HepG2 (cell line): ENCODE data around the gene DSG2. TPM values are rescaled to one million over a fixed set of nuclear protein-coding genes. Genes with fewer than 3 reads are reported as not detected.

Experiments used
- ATAC-seq: fragments of 200-7000 bp; cut with Tn5 transposase; 3 replicates; pipeline ENCODE4 v1.9.1; 2020; ENCODE audit warnings: mild to moderate bottlenecking, moderate library complexity
- BruUV-seq: library from RNA; stranded (reverse); fragments of 400-500 nt; replicated peaks from 2 replicates; lab custom pipeline; 2021; lab: Mats Ljungman, UMichigan
- CTCF ChIA-PET: fragments of 300-600 bp; formaldehyde crosslinking; extraction: SDS; loops from one replicate; lab custom pipeline; 2021; ENCODE audit warnings: low total read pairs, inconsistent platforms, low intra/inter-chr PET ratio; lab: Yijun Ruan, JAX
- POLR2A ChIA-PET: fragments of 350-600 bp; sonication (Branson Sonifier 250); formaldehyde crosslinking; loops from one replicate; lab custom pipeline; 2020; ENCODE audit warnings: antibody characterized with exemption, inconsistent platforms; lab: Yijun Ruan, JAX
- DNase-seq: peaks from one replicate; pipeline ENCODE4 v3.0.0-alpha.2; 2015; ENCODE audit warnings: low spot score
- FAIRE-seq: peaks from 3 replicates; lab custom pipeline; 2011; peaks lifted over from hg19 to GRCh38; lab: Jason Lieb, UNC
- H2AFZ ChIP-seq: one replicate; pipeline ENCODE4 v1.6.1; 2011; ENCODE audit warnings: low read length, inconsistent platforms
- H3K27ac ChIP-seq: fragments of 300-600 bp; 3 replicates; pipeline ENCODE4 v1.8.0; 2011; ENCODE audit warnings: mixed run types, mild to moderate bottlenecking, mixed read lengths, low read length, inconsistent platforms; ENCODE audit not compliant: insufficient read depth; ENCODE audit errors: extremely low read length
- H3K27me3 ChIP-seq, 2 experiments: fragments of 200-600 bp in 1 of 2; 2 replicates in 1 of 2; 3 replicates in 1 of 2; pipeline versions ENCODE4 v1.6.0 to v1.8.0; 2011; ENCODE audit warnings: low read length in 2 of 2, mild to moderate bottlenecking in 2 of 2, moderate library complexity in 2 of 2, inconsistent platforms in 1 of 2; ENCODE audit not compliant: insufficient read depth in 2 of 2, control insufficient read depth in 1 of 2
- H3K36me3 ChIP-seq, 2 experiments: fragments of 200-600 bp in 1 of 2; replicated peaks in 1 of 2; 2 replicates in 1 of 2; 3 replicates in 1 of 2; pipeline versions ENCODE4 v1.5.1 to v1.8.0; 2011; ENCODE audit warnings: low read length in 2 of 2, inconsistent platforms in 1 of 2; ENCODE audit not compliant: insufficient read depth in 2 of 2, control insufficient read depth in 1 of 2
- H3K4me1 ChIP-seq: 2 replicates; pipeline ENCODE4 v1.5.1; 2012; ENCODE audit warnings: low read length, inconsistent platforms; ENCODE audit not compliant: insufficient read depth
- H3K4me2 ChIP-seq: 2 replicates; pipeline ENCODE4 v1.6.0; 2011; ENCODE audit warnings: low read depth, low read length, inconsistent platforms
- H3K4me3 ChIP-seq, 3 experiments: fragments of 200-600 bp in 1 of 3; sonication (generic), shearing (Covaris generic) in 1 of 3; replicated peaks in 1 of 3; 2 replicates each; pipeline ENCODE4 v1.5.1; 2011 to 2016; ENCODE audit warnings: low read length in 3 of 3, inconsistent platforms in 2 of 3, low read depth in 2 of 3, mild to moderate bottlenecking in 2 of 3, control low read depth in 1 of 3, mixed read lengths in 1 of 3; ENCODE audit not compliant: insufficient read depth in 1 of 3
- H3K79me2 ChIP-seq: one replicate; pipeline ENCODE4 v1.6.1; 2011; ENCODE audit warnings: low read length, inconsistent platforms; ENCODE audit not compliant: insufficient read depth
- H3K9ac ChIP-seq: 2 replicates; pipeline ENCODE4 v1.6.0; 2011; ENCODE audit warnings: mild to moderate bottlenecking, low read depth, low read length, inconsistent platforms; ENCODE audit not compliant: insufficient read depth
- H3K9me3 ChIP-seq: 2 replicates; pipeline ENCODE4 v1.5.1; 2012; ENCODE audit warnings: mild to moderate bottlenecking, low read length
- H4K20me1 ChIP-seq: 2 replicates; pipeline ENCODE4 v1.6.0; 2011; ENCODE audit warnings: inconsistent platforms, mild to moderate bottlenecking, low read length, moderate library complexity; ENCODE audit not compliant: insufficient read depth
- DBP ChIP-seq: sonication (generic); formaldehyde crosslinking; IDR thresholded peaks from 2 replicates; pipeline ENCODE4 v1.4.0; 2020; ENCODE audit warnings: missing genetic modification reagents; ENCODE audit errors: not compliant biosample characterization
- GPN1 ChIP-seq: sonication (generic); formaldehyde crosslinking; IDR thresholded peaks from 2 replicates; pipeline ENCODE4 v1.5.1; 2020; ENCODE audit warnings: missing genetic modification reagents, borderline replicate concordance
- HCFC1 ChIP-seq: fragments of 150-350 bp; IDR thresholded peaks from 2 replicates; pipeline ENCODE4 v1.6.1; 2014; ENCODE audit warnings: low read depth, low read length
- NFE2L2 ChIP-seq: fragments of 150-350 bp; IDR thresholded peaks from 2 replicates; pipeline ENCODE4 v1.6.1; 2014; ENCODE audit warnings: low read length
- PITX1 ChIP-seq: sonication (generic); formaldehyde crosslinking; IDR thresholded peaks from 2 replicates; pipeline ENCODE4 v1.5.1; 2020; ENCODE audit warnings: mild to moderate bottlenecking, missing genetic modification reagents
- PPARG ChIP-seq: conservative IDR thresholded peaks from 2 replicates; pipeline ENCODE4 v1.6.1; 2016; ENCODE audit warnings: missing biosample characterization, missing genetic modification reagents
- TMF1 ChIP-seq: sonication (generic); formaldehyde crosslinking; IDR thresholded peaks from 2 replicates; pipeline ENCODE4 v1.8.1; 2022; ENCODE audit warnings: low read depth, missing genetic modification reagents
- ZBTB26 ChIP-seq: IDR thresholded peaks from 2 replicates; pipeline ENCODE4 v1.6.1; 2016; ENCODE audit warnings: missing compliant biosample characterization, missing genetic modification reagents, borderline replicate concordance
- ZC3H4 ChIP-seq: sonication (generic); formaldehyde crosslinking; IDR thresholded peaks from 2 replicates; pipeline ENCODE4 v1.4.0; 2020; ENCODE audit warnings: missing genetic modification reagents, borderline replicate concordance
- ZFP41 ChIP-seq: sonication (generic); formaldehyde crosslinking; IDR thresholded peaks from 2 replicates; pipeline ENCODE4 v1.4.0; 2020; ENCODE audit warnings: mild to moderate bottlenecking, missing genetic modification reagents, borderline replicate concordance
- ZNF552 ChIP-seq: sonication (generic); formaldehyde crosslinking; IDR thresholded peaks from 2 replicates; pipeline ENCODE4 v1.9.0; 2022; ENCODE audit warnings: missing genetic modification reagents, mild to moderate bottlenecking, borderline replicate concordance
- ZNF615 ChIP-seq: sonication (generic); formaldehyde crosslinking; IDR thresholded peaks from 2 replicates; pipeline ENCODE4 v1.5.0; 2020; ENCODE audit warnings: mild to moderate bottlenecking, missing genetic modification reagents, borderline replicate concordance
- ZNF773 ChIP-seq: sonication (generic); formaldehyde crosslinking; IDR thresholded peaks from 2 replicates; pipeline ENCODE4 v1.4.0; 2020; ENCODE audit warnings: missing genetic modification reagents, borderline replicate concordance
- whole genome bisulfite sequencing: methylation state at CpG from one replicate; pipeline ENCODE4 v1.1.6; 2017; ENCODE audit warnings: low lambda C conversion rate; 5-methylcytosine and 5-hydroxymethylcytosine counted together
- in situ Hi-C: cut with HindIII; loops from 2 replicates; pipeline ENCODE4 v1.10.0; 2017; ENCODE audit warnings: low pct_unique_long_range_greater_than_20kb; ENCODE audit not compliant: extremely low pct_ligation_motif_present
- intact Hi-C: fragments of 100-400 bp; cut with micrococcal nuclease; formaldehyde crosslinking; loops from one replicate; pipeline ENCODE4 v1.10.0; 2022; ENCODE audit not compliant: unreplicated experiment
- polyA plus RNA-seq, 8 experiments: library from polyadenylated mRNA; depleted of rRNA in 3 of 8; stranded (reverse) in 7 of 8; unstranded in 1 of 8; fragments of >200 nt; fragmentation: Illumina TruSeq in 4 of 8; extraction: Trizol in 4 of 8; gene quantifications; 2 replicates each; pipeline versions ENCODE4 v1.2.1 to v1.2.3, GENCODE V29; 2011 to 2016; ENCODE audit warnings: low read depth in 4 of 8, missing spikeins in 1 of 8, mixed read lengths in 1 of 8; ENCODE audit not compliant: insufficient read depth in 1 of 8
- total RNA-seq, 5 experiments: library from RNA; depleted of rRNA; stranded (reverse); fragments of >200 nt; fragmentation: Illumina TruSeq; extraction: Trizol; gene quantifications; 2 replicates each; pipeline ENCODE4 v1.2.3, GENCODE V29; 2016; ENCODE audit warnings: low read depth in 1 of 5
- TF ChIP-seq, protein P1 (sequence below): sonication (generic); formaldehyde crosslinking; IDR thresholded peaks from 2 replicates; pipeline ENCODE4 v1.4.0; 2020; ENCODE audit warnings: mild to moderate bottlenecking, low read depth, missing genetic modification reagents
- TF ChIP-seq, protein P2 (sequence below): sonication (generic); formaldehyde crosslinking; IDR thresholded peaks from 2 replicates; pipeline ENCODE4 v1.4.0; 2020; ENCODE audit warnings: missing genetic modification reagents, borderline replicate concordance

DSG2 gene
- total and polyA plus RNA-seq, 2 of the 13 experiments (the other 11 are each of a cell fraction or from before 2014, with no cell fraction given): 23.3 to 66.7 TPM

DNA sequence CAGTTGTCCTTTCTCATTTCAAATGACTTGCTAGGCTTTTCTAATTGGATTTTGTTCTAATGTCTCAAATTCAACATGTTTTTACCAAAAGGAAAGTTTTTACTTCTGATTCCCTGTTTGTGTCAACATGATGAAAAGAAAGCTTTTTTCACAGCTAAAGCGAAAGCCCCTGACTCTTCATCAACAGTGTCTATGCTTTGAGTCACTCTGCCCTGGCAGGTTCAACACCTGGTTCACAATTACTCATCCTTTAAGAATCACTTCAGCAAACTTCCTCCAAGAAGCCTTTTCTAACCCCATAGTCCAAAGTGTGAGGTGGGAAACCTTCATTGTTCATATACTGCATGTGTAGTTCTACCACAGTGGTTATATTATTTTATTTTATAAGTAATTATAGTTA is 7.6 kb upstream of the DSG2 start:
- no peak overlapping the region for H2AFZ ChIP-seq
- H4K20me1 ChIP-seq: no peaks in the 10 kb centered on the region
- no TSS peak for BruUV-seq

DNA sequence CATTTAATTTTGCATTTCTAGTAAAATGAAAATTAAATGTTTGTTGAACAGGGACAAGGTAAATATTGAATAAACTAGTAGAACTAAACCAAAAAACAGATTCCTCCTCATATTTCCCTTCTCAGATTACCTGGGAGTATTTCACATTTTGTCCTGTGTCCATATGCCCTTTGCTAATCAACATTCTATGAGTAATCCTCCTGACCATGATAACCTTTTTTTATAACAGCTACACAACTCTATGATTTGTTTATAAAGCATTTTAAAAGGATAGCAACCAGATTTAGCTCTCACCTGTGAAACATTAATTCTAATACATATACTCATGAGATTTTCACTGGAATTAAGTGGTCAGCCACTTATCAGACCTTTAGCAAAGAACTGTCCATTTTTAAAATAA is 7.1 kb upstream of the DSG2 start:
- ATAC-seq: no peak
- Histone ChIP-seq H3K4me3 (no peak overlapping the region), H4K20me1 (no peaks in the 10 kb centered on the region), H3K36me3 (no peaks in the 10 kb centered on the region), H3K9ac (no peak overlapping the region), H3K4me1 (no peaks in the 10 kb centered on the region), H3K4me2 (no peak overlapping the region), H3K9me3 (no peaks in the 10 kb centered on the region), H2AFZ (no peak overlapping the region), H3K27me3 (peaks cover 0 to 17% of the 10 kb centered on the region in 2 experiments; a peak in 2 of 5 replicates), H3K79me2 (no peaks in the 10 kb centered on the region), H3K27ac (no peak overlapping the region)
- intact Hi-C loops (no loop called here), in situ Hi-C loops (no loop called here)
- ChIA-PET POLR2A (no interaction called here), CTCF (no interaction called here)
- no TSS peak for BruUV-seq
- DNase-seq: no peak
- no peak for FAIRE-seq
- no peak for TF ChIP-seq ZFP41
- no peak for TF ChIP-seq DBP
- TF ChIP-seq, protein P1, sequence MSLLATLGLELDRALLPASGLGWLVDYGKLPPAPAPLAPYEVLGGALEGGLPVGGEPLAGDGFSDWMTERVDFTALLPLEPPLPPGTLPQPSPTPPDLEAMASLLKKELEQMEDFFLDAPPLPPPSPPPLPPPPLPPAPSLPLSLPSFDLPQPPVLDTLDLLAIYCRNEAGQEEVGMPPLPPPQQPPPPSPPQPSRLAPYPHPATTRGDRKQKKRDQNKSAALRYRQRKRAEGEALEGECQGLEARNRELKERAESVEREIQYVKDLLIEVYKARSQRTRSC (CRISPR knock-in tag): no peak
- TF ChIP-seq HCFC1: no peak
- TF ChIP-seq ZC3H4 (CRISPR knock-in tag): no peak
- no peak for TF ChIP-seq PPARG (CRISPR knock-in tag)
- no peak for TF ChIP-seq ZBTB26 (CRISPR knock-in tag)
- no peak for TF ChIP-seq ZNF773 (CRISPR knock-in tag)
- TF ChIP-seq TMF1 (CRISPR knock-in tag): no peak

More for the DNA sequence above, 7.6 kb upstream of the DSG2 start:
- Histone ChIP-seq H3K36me3 (no peaks in the 10 kb centered on the region), H3K9me3 (no peaks in the 10 kb centered on the region), H3K4me2 (no peak overlapping the region), H3K27me3 (peaks cover 0 to 17% of the 10 kb centered on the region in 2 experiments; a peak in 2 of 5 replicates), H3K79me2 (no peaks in the 10 kb centered on the region), H3K4me1 (no peaks in the 10 kb centered on the region), H3K27ac (no peak overlapping the region), H3K4me3 (no peak overlapping the region), H3K9ac (no peak overlapping the region)
- intact Hi-C loops: no loop called here
- ATAC-seq (no peak), FAIRE-seq (no peak), DNase-seq (no peak)
- in situ Hi-C loops: no loop called here
- WGBS: 5% methylated on average over 1 of the region's 1 CpG
- CTCF ChIA-PET: no interaction called here
- POLR2A ChIA-PET: no interaction called here
- TF ChIP-seq ZNF615 (CRISPR knock-in tag) (no peak), PITX1 (no peak), NFE2L2 (no peak), GPN1 (CRISPR knock-in tag) (no peak), ZNF552 (no peak)
- TF ChIP-seq, protein P2, sequence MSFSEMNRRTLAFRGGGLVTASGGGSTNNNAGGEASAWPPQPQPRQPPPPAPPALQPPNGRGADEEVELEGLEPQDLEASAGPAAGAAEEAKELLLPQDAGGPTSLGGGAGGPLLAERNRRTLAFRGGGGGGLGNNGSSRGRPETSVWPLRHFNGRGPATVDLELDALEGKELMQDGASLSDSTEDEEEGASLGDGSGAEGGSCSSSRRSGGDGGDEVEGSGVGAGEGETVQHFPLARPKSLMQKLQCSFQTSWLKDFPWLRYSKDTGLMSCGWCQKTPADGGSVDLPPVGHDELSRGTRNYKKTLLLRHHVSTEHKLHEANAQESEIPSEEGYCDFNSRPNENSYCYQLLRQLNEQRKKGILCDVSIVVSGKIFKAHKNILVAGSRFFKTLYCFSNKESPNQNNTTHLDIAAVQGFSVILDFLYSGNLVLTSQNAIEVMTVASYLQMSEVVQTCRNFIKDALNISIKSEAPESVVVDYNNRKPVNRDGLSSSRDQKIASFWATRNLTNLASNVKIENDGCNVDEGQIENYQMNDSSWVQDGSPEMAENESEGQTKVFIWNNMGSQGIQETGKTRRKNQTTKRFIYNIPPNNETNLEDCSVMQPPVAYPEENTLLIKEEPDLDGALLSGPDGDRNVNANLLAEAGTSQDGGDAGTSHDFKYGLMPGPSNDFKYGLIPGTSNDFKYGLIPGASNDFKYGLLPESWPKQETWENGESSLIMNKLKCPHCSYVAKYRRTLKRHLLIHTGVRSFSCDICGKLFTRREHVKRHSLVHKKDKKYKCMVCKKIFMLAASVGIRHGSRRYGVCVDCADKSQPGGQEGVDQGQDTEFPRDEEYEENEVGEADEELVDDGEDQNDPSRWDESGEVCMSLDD (CRISPR knock-in tag): no peak
